ENCODE results near the gene MYD88. TPM values are rescaled to one million over a fixed set of nuclear protein-coding genes. Genes with fewer than 3 reads are reported as not detected.

The MYD88 gene
- total and polyA plus RNA-seq, 3 donors from 2014 or later: 18.7 to 30.1 (median 22.3) TPM

DNA sequence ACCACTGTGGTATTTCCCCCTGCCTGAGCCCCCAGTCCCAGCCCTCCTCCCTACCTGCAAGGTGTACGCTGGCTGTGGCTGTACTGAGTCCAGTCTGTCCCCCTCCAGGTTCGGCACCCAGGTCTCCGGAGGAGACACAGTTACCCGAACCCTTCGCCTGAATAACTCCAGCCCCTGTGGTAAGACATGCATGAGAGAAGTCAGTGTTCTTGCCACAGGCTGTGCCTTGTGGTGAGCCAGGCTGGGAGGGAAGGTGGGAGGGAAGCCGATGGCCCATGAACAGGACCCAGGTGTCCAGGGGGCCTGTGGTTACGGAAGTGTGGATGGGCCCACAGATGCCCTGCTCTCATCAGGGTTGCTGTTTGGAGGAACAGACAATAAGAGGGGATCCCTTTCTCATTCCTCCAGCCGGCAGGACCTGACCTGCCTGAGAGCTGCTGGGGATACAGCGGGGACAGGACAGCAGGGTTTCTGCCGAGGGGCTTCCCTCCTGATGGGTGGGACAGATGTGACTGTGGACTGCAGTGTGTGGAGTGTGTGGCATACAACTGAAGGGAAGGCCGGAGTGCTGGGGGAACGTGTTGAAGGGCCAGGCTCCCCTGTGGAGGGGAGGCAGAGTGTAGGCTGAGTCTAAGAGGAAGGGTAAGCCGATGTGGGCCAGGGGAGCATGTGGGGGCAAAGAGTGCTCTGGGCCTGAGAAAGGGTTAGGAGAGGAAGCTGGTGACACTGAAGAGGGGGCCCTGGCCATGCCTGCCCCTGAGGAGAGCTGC lies 23.4 kb upstream of the MYD88 start:
- no peaks in the 10 kb centered on the region for H3K4me1 ChIP-seq
- DNase-seq: no peak
- WGBS, 2 donors: 79 to 87% methylated on average over 13 of the region's 13 CpGs
- H3K4me3 ChIP-seq: no peak overlapping the region
- no peaks in the 10 kb centered on the region for H3K36me3 ChIP-seq (ENCODE audit: low read depth, missing control alignments)
- no peak for TF ChIP-seq POLR2A (IDR thresholded peaks at IDR 0.05)
- TF ChIP-seq, protein P1, sequence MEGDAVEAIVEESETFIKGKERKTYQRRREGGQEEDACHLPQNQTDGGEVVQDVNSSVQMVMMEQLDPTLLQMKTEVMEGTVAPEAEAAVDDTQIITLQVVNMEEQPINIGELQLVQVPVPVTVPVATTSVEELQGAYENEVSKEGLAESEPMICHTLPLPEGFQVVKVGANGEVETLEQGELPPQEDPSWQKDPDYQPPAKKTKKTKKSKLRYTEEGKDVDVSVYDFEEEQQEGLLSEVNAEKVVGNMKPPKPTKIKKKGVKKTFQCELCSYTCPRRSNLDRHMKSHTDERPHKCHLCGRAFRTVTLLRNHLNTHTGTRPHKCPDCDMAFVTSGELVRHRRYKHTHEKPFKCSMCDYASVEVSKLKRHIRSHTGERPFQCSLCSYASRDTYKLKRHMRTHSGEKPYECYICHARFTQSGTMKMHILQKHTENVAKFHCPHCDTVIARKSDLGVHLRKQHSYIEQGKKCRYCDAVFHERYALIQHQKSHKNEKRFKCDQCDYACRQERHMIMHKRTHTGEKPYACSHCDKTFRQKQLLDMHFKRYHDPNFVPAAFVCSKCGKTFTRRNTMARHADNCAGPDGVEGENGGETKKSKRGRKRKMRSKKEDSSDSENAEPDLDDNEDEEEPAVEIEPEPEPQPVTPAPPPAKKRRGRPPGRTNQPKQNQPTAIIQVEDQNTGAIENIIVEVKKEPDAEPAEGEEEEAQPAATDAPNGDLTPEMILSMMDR (IDR thresholded peaks at IDR 0.05): no peak
- intact Hi-C loops (cut with DNase I; ENCODE audit: low total_unique reads): no loop called here
- no peak overlapping the region for H3K27ac ChIP-seq
- H3K27me3 ChIP-seq: no peaks in the 10 kb centered on the region
- no peaks in the 10 kb centered on the region for H3K9me3 ChIP-seq

DNA sequence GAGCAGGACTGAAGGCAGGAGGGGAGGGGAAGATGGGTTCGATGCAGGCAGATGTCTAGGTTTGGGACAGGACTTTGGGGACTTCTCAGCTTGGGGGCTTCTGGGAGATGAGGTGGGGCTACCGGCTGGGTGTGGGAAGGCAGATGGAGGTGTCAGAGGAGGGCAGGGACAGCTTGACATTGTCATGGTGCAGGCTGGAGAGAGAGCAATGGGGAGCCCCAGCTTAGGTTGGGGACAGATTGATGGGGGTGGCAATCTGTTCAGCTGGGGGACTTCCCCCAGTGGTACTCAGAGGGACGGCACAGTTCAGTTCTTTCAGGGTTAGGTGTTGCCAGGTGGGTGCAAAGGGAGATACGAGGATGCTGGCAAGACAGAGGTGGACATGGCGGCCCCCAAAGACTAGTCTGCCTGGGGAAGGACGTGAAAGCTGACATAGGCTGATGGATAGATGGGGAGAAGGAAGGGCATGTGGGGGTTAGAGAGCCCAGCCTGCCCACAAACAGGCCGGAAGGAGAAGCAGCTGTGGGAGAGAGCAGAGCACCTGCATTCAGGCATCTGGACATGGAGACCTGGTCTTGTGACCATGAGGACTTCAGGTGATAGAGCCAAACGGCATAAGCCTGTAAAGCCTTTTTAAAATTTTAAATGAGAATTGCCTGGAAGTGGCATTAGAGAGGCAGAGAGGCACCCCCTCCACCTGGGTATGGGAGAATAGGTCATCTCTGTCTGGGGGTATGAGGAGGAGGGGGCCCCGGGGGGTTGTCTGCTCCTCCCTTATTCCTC lies 22.6 kb upstream of the MYD88 start:
- no peak overlapping the region for H3K4me3 ChIP-seq
- no peaks in the 10 kb centered on the region for H3K36me3 ChIP-seq (ENCODE audit: low read depth, missing control alignments)
- TF ChIP-seq, protein P1 (IDR thresholded peaks at IDR 0.05): no peak
- TF ChIP-seq POLR2A (IDR thresholded peaks at IDR 0.05): no peak
- no peak for DNase-seq
- H3K27ac ChIP-seq: no peak overlapping the region
- no peaks in the 10 kb centered on the region for H3K9me3 ChIP-seq
- no peaks in the 10 kb centered on the region for H3K4me1 ChIP-seq
- 78 to 83% methylated on average over 9 of the region's 9 CpGs for WGBS, 2 donors
- no peaks in the 10 kb centered on the region for H3K27me3 ChIP-seq
- intact Hi-C loops (cut with DNase I; ENCODE audit: low total_unique reads): no loop called here

DNA sequence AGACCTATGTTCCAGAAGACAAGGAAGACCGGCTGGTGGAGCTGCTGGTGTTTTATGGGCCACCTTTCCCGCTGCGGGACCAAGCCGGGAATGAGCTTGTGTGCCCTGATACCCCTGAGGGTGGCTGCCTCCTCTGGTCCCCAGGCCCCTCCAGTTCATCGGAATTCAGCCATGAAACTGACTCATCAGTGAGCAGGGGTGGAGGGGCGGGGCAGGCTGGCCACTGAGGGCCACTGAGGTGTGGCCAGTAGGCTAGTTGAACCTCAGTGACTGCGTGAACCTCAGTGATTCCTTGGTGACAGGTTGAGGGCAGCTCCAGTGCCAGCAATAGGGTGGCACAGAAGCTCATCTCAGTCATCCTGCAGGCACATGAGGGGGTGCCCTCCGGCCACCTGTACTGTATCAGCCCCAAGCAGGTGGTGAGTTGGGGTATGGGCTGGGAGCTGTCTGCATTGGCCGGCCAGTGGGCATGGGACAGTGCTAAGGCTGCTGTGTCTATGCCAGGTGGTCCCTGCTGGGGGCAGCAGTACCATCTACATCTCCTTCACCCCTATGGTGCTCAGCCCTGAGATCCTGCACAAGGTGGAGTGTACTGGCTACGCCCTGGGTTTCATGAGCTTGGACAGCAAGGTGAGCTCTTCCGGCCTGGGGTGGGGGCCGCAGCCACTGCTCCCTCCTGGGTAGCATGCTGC lies 21.8 kb upstream of the MYD88 start:
- no peak overlapping the region for H3K27ac ChIP-seq
- no peaks in the 10 kb centered on the region for H3K27me3 ChIP-seq
- H3K4me3 ChIP-seq: no peak overlapping the region
- no peak for TF ChIP-seq POLR2A (IDR thresholded peaks at IDR 0.05)
- TF ChIP-seq, protein P1 (IDR thresholded peaks at IDR 0.05): no peak
- H3K36me3 ChIP-seq (ENCODE audit: low read depth, missing control alignments): no peaks in the 10 kb centered on the region
- DNase-seq: no peak
- no peaks in the 10 kb centered on the region for H3K9me3 ChIP-seq
- WGBS, 2 donors: 84 to 94% methylated on average over 7 to 12 of the region's 12 CpGs
- H3K4me1 ChIP-seq: no peaks in the 10 kb centered on the region
- intact Hi-C loops (cut with DNase I; ENCODE audit: low total_unique reads): no loop called here

DNA sequence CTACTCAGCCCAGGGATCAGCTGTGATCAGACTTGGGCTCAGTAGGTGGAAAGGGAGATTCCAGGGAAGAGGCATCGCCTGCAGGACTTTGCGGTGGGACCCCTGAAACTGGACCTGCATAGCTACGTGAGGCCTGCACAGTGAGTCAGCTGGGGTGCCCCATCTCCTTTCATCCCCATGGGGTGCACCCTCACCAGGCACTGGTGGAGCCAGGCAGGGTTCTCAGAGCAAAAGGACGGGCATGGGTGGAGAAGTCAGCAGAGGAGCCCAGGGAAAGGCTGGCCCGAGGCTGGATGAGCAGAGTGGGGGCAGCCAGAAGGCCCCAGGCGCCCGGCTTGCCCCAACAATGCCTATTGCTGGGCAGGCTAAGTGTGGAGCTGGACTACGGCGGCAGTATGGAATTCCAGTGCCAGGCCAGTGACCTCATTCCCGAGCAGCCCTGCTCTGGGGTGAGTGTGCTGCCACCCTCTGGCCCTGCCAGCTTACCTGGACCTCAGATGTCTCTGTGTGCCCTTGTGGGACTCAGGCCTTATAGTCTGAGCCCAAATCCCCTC lies 21.2 kb upstream of the MYD88 start:
- Histone ChIP-seq H3K4me3 (no peak overlapping the region), H3K9me3 (no peaks in the 10 kb centered on the region), H3K27me3 (no peaks in the 10 kb centered on the region), H3K27ac (no peak overlapping the region), H3K4me1 (no peaks in the 10 kb centered on the region), H3K36me3 (ENCODE audit: low read depth, missing control alignments) (no peaks in the 10 kb centered on the region)
- 76 to 82% methylated on average over 9 to 10 of the region's 10 CpGs for WGBS, 2 donors
- DNase-seq: peak; percentile 71
- no peak for TF ChIP-seq POLR2A (IDR thresholded peaks at IDR 0.05)
- TF ChIP-seq, protein P1 (IDR thresholded peaks at IDR 0.05): no peak
- intact Hi-C loops (cut with DNase I; ENCODE audit: low total_unique reads): no loop called here
